ELR (cell line): Measurements from ENCODE around the gene ST6GALNAC6.
"Not testable (repeated sequence)": the region's sequence is repeated elsewhere in the genome, so short reads cannot be mapped to it uniquely, and the experiment has no call there.

Experiments used
- DNase-seq: peaks from one replicate; pipeline ENCODE4 v3.0.0-alpha.2; 2015; ENCODE audit warnings: low read depth

ST6GALNAC6 gene

DNA sequence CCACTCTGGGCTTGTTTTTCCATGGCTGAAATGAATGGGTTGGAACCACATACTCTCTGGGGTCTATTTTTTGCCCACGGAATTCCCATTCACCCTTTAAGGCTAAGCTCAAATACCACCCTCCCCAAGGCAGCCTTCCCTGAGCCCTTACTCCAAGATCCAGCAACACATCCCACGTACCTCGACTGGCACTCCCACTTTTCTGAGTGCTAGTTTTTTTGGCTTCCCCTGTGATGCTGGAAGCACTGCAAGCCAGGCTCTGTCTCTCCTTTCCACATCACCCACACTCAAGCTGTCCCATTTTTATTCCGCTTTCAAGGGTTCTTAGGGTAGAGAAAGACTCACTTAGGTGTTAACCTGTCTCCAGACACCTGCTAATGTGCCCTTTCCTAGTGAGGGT lies 6.0 kb downstream of the ST6GALNAC6 start:
- no peak for DNase-seq

DNA sequence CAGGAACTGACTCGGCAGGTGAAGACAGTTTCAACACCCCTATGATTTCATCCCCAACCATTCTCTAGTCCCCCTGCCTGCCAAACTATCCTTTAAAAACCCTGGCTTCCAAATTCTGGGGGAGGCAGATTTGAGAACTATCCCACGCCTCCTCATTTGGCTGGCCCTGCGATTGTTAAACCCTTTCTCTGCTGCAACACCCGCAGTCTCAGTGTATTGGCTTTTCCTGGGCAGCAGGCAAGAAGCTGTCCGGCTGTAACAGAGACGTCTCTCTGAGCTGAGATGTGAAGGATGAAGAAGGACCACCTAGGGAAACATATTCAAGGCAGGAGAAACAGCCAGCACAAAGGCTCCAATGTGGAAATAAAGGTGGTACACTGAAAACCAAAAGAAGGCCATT lies 6.6 kb downstream of the ST6GALNAC6 start:
- DNase-seq, result no peak

DNA sequence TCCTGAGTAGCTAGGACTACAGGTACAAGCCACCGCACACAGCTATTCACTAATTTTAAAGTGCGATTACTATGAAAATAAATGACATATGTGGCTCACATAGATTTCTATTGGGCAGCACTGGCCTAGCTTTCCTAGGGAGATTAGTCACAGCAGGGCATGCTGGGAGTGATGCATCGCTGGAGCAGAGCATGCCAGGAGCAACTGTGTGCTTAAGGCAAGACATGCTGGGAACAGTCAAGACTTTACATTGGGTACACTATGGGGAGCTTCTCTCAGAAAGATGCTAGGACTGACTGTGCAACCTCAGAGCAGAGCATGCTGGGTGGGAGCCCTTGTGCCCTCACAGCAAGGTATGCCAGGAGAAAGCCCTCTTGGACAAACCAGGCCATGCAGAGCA lies 9.3 kb downstream of the ST6GALNAC6 start:
- DNase-seq, result peak; percentile 44

DNA sequence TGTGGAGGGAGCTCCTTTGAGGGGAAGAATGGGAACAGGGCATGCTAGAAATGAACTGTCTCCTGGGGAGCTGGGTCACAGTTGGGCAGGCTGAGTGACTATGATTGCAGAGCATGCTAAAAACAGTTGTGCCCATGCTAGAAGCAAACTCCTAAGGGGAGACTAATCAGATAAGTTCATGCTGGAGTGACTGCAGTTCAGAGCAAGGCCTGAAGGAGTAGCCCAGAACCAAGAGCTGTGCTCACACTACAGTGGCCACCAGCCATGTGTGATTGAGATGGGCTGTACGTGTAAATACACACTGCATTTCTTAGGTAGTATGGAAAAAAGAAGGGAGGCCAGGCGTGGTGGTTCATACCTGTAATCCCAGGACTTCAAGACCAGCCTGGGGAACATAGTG lies 11.6 kb downstream of the ST6GALNAC6 start:
- peak; percentile 45 for DNase-seq

DNA sequence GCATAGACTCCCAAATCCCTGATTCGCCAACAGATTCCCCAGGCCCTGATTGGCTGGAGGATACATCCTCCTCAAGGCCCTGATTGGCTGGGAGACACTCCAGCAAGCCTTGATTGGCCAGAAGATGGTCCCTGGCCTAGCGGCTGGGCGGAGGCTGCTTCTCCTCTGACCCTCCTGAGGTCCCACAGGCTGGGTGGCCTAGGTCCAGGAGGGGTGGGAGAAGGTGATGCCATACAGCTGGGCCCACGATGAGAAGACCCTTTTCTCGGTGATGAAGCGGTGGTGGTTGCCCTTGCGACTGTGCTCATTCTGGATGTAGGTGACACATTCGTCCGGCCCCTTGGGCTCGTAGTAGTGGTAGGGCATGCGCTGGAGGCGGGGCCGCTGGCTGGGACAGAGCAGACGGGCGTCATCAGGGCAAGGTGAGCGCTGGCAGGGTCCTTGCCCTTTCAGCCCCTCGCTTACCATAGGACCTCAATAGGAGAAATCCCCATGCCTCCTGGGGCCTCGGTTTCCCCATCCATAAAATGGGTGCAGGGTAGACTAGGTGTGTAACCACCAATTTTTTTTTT lies 12.9 kb downstream of the ST6GALNAC6 start:
- DNase-seq, result peak; percentile 35

DNA sequence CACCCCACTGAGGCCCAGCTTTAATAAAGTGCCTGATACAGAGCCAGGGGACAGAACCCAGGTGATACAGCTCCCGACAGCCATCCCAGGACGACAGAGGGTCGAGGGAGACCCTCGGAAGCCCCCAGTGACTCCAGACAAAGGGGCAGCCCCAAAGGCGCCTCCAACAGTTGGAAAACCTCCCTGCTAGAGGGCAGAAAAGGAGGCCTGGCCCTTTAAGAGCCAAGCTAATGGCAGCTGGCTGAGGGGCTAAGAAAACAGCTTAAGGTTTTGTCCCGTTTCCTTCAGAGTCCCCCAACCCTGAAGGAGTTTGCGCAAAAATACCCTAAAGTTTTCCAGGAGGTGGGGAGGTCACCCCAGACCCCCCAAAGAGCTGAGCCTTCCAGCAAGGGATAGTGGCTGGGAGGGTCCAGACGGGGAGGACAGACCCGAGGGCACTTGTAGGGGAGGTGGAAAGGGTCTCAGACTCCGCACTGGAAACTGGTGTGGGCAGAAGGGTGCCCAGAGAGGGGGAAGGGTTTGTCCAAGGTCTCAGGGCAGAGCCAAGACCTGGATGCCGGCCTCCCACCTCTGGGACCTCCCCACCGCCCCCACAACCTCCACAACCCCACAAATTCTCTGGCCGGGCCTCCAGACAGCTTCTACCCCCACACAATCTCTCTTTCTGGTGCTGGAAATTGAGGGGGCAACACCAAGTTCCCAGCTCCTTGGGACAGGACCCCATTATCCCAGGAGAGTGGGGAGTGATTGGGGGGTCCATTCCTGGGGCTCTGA lies 13.7 kb downstream of the ST6GALNAC6 start:
- no peak for DNase-seq

DNA sequence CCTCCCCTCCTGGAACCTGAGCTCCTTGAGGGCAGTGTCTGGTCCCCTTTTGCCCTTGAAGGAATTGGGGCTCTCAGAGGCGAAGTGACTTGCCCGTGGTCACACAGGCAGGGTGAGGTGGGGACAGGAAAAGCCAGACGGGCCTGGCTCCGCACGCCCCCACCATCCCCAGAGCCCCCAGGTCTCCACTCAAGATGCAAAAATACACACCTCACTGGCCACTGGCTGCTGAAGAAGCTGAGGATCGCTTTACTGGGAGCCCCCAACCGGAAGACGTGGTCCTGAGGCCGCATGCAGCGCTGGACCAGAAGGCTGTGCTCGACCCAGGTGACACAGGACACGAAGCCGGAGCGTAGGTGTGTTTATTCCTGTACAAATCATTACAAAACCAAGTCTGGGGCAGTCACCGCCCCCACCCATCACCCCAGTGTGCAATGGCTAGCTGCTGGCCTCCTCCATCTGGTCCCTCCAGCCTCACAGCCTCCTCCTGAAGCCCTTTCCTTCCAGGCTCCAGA lies 14.4 kb downstream of the ST6GALNAC6 start:
- DNase-seq, result no peak

DNA sequence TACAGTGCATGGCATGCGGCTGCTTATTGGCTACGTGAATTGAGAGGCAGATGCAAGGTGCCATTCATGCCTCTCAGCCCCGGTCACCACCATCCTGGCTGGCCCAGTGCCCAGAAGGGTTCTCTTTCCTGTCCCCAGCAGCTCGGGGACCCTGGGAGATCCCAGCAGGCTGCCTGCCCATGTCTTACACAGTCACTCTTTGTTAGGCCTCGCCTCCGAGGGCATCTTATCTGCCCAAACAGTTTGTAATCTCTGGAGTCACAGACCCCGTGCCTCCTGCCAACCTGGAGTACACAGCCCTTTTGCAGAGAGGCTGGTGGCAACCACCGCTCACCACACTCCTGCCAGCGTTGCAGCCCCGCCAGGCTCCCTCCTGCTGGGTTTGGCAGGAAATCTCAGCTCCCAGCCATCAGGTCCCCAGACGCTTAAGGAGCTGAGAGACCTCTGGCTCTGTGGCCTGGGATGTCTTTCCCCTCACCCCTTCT lies 14.9 kb downstream of the ST6GALNAC6 start:
- DNase-seq, result no peak

DNA sequence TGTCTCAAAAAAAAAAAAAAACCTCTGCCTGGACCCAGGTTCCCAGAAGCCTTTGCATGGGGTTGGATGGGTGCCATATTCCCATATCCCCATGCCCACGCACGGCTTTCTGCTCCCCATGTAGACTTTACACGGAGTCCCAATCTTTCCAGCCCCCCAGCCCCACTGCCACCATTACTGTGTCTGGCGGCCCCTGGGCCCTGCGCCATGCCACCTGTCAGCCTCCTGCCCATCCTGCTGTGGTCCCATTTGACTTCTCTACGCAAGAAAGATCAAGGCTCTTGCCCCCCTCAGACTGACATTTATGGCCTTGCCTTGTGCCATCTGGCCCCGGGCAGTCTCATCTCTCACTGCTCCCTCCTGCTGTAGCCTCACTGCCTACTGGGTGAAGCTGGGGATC lies 15.4 kb downstream of the ST6GALNAC6 start:
- no peak for DNase-seq

DNA sequence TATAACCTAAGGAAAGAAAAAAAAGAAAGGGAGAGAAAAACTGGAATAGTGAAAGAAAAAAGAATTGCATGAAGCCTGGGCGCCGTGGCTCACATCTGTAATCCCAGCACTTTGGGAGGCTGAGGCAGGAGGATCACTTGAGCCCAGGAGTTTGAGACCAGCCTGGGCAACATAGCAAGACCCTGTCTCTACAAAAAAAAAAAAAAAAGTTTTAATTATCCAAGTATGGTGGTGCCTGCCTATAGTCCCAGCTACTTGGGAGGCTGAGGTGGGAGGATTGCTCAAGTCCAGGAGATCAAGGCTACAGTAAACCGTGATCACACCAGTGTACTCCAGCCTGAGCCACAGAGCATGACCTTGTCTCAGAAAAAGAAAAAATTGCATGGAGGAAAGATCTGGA lies 17.7 kb downstream of the ST6GALNAC6 start:
- DNase-seq, result not testable (repeated sequence)

DNA sequence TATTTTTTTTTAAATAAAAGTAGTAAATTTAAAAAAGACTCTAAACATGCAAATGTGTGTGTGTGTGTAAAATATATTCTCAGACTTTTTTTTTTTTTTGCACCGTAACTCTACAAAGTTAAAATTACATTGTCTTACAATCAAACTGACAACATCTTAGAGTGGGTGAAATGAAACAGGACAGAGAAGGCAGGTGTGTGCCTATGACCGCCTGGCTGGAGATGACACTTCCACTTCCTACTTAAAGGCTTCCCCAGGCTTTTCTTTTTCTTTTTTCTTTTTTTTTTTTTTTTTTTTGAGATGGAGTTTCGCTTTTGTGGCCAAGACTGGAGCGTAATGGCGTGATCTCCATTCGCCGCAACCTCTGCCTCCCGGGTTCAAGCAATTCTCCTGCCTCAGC lies 19.3 kb downstream of the ST6GALNAC6 start:
- DNase-seq, result no peak

DNA sequence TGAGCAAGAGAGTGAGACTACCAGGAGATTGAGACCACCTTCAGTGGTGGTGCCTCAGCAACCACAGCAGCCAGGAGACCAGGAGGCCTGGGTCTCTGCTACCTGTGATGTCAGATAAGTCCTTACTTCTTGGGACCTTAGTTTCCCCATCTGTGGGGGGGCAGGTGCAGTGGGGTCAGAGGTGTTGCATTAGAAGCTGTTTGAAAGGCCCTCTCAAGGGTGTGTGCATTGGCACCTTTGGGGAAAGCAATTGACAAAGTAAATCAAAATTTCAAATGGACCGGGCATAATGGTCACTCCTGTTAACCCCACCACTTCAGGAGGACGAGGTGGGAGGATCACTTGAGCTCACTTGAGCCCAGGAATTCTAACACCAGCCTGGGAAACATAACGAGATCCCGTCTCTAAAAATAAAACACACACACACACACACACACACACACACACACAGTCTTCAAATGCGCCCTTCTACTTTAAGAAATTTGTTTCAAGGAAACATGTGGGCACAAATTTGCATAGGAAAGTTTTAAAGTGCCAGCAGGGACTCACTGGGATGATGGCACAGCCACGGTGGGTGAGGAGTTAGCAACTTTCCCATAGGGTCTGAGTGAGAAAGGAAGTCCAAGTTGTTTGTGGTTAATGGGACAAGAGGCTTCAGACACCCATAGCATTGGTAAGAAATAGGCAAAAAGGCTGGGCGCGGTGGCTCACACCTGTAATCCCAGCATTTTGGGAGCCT lies 20.6 kb downstream of the ST6GALNAC6 start:
- DNase-seq, result no peak

DNA sequence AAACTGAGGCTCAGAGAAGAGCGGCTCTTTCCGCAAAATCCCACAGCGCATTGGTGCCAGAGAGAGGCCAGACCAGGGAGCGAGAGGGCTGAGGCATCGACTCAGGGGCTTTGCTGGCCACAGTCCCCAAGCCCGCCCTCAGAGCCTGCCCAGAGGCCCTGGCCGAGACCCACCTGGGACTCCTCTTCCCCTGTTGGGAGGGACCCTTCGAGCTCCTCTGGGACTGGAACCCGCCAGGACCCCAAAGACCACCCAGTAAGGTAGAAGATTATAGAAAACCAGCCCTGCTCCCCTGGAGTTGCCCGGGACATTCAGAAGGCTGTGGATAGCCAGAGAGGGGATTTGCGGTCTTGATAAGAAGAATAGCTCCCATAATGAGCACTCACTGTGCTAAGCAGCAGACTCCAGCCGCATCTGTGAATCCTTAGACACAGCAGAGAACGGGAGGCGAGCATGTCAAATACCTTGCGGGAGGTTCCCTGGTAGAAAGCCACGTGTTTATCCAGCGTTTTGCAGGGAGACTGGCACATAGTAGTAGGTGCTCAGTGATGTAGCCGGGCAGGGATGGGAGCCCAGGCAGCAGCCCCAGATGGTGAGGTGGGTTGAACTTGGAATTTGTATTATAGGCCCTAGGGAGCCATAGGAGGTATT lies 21.3 kb downstream of the ST6GALNAC6 start:
- no peak for DNase-seq

DNA sequence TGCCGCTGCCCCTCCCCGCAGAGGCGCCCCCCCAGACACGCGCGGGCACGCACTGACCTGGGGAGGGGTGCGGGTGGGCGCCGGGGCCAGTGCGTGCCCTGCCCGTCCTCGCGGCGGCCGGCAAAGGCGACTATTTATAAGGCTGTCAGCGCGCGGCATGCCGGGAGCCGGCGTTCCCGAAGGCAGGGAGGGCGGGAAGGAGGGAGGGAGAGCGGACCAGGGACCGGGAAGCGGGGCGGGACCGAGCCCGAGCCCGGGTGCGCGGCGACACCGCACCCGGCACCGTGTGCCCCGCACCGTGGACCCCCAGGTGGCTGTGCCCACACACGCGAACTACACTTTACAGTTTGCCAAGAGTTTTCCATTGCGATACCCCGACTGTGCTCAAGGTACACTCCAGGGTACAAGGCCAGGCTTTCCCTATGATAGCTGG lies 21.8 kb downstream of the ST6GALNAC6 start, which contains the start of gene AK1:
TSS of gene AK1 (minus strand) at position 110 of the 433 bp plus-strand sequence. CDS start 3,058 bp downstream, outside the sequence.
- peak; percentile 77 for DNase-seq

DNA sequence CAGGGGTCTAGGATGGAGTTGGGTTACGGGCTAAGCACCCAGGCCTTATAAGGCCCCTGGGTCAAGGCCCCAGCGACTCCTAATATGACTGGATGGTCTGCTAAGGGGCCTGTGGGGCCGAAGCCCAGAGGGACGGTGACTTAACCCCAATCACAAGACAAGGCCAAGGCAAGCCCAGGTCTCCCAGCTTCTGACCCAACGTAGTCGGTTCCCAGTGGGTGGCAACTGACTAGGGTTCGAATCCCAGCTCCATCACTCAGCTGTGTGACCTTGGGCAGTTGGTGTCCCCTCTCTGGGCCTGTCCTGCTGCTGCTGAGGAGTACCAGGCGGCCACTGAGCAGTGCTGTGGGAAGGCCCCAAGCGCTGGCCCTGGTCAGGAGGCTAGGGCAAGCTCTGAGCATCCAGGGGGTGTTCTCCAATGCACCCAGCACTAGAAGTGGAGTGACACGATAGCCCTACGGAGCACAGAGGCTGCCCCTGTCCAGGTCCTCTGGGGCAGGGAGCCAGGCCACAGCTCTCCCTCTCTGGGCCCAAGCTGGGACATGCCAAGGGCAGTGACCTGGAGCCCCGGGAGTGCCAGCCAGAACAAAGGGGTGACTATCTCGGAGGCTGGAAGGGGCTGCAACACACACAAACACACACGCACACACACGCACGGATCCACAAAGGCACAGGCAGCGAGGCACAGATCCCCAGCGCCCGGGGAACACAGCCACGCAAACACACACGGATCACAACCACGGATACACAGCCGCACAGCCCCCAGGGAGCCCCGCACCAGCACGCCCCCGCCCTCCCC lies 22.4 kb downstream of the ST6GALNAC6 start:
- peak; percentile 27 for DNase-seq

DNA sequence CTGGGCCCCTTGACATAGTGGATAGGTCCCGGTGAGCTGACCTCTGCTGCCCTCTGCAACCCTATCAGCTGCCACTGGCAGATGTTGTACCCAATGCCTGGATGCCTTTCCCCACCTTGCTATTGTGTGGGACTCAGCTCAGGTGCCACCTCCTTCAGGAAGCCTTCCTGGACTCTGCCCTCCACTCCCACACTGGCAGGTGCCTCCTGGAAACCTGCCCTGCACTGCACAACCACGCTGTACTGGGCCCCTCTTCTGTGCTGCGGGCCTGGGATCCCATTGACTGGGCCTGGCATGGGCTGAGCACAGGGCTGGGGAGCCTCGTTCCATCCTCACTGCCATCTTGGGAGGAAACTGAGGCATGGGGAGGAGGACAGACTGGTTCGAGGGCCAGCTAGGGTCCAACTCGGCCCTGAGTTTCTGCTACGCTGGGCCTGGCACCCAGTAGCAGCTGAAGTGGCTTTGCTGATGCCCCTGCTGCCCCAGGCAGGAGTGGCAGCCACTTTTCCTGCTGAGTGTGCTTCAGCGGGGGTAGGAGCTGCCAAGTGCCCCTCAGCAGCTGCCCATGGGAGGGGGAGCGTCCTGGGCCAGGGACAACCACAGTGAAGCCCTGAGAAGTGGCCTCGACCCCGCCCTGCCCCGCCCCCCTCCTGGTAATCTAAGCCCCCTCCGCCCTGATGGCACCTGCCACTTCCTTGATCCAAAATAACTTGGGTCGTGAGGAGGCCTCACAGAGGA lies 23.2 kb downstream of the ST6GALNAC6 start:
- no peak for DNase-seq

DNA sequence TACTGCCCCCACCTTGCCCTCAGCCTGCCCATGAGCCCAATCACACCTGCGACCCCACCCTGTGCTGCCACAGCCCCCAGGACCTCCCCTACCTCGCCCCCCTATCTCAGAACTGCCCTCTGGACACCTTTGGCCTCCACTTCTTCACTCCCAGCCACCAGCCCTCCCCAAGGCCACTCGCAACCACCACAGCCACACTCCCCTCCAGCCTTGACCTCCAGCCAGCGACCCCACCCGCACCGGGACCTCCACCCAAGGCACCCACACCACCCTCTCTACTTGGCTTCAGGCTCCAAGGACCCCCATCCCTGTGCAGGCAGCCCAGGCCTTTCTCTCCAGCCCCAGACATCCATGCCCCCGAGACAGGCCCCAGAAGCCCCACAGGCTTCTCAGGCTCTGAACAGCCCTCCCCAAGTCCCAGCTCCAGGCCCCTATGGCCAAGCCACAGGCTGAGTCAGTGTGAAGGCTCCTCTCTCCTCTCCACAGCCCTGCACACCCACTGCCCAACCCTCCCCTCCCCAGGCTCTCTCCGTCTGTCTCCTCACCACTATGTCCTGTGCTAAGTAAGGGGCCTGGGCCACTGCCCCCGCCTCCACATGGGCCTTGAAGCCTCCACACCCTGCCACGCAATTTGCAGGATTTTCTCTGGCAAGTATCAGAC lies 24.0 kb downstream of the ST6GALNAC6 start:
- DNase-seq, result peak; percentile 53

DNA sequence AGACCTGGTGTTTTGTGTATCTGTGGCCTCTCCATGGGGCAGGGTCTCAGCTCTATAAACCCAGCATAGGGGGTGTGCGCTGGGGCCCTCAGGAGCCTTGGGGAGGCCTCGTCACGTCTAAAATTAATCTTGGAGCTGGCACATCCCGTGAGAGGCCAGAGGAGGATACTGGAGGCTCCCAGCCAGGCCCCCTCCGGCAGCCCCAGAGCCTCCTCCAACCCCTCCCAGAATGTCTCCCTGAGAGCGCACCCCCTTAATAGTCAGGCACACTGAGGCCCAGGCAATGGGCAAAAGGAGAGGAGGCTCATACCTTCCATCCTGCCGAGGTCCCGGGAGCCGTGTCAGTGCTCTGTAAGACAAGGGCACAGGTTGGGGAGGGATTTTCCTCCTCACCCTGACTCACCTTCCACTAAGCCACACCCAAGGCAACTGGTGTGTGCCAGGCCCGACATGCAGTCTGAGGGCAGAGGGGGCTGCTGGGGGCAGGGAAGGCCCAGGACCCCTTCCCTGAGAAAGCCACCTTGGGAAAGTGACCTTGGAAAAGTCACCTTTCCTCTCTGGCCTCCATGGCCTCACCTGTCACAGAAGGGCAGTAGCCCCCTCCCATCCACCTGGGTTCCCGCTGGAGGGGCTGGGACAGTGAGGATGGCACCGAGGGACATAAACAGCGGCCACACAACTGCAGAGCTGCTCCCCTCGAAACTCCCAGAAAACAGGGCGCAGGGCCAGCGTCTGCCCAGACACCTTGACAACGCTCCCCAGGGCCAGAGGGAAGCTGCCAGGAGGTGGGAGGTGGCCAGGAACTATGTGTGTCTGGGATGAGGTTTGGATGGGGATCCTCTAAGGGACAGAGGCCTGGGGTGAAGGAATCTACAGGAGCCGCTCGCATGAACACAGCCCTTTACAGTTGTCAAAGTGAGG lies 24.8 kb downstream of the ST6GALNAC6 start:
- peak; percentile 35 for DNase-seq

DNA sequence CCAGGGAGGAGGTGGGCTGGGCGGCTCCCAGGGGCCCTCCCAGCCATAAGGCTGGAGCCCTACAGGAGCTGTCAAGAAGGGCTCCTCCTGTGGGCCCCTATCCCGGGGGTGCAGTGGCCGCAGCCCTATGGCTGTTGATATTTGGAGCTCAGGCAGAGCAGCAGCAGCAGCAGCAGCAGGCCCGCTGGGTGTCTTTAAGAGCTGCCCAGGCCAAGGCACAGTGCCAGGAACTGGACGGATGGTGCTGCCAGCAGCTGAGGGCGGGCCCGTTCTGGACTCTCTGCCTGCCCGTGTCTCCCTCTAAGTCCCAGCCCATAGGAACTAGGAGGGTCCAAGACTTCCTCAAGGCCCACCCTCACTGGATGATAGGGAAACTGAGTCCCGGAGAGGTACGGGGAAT lies 25.5 kb downstream of the ST6GALNAC6 start:
- no peak for DNase-seq
